Measurements from ENCODE around the gene ASCC2.

DNA sequence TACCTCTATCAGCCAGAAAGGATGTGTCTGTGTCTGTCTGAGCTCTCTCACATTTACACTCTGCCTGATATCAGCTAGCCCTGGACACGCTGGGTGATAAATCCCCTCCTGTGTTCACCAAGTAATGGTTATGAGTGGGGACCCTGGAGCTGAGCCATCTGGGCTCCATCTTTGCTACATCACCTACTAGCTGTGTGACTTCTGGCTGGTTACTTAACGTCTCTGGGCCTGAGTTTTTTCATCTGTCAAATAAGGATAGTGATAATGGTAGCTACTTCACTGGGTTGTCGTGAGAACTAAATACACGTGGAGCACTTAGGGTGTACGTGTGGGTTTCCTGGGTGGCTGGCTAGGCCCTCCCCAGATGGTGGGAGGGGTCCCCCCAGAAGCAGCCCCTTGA lies 48.0 kb downstream of the ASCC2 start:
- TF ChIP-seq SP1 (IDR thresholded peaks at IDR 0.05): no peak
- TF ChIP-seq ZNF384 (IDR thresholded peaks at IDR 0.05): no peak
- no peak for TF ChIP-seq TARDBP (IDR thresholded peaks at IDR 0.05)
- TF ChIP-seq CTBP1 (IDR thresholded peaks at IDR 0.05; ENCODE audit: borderline replicate concordance): no peak
- no peak for TF ChIP-seq LEF1 (IDR thresholded peaks at IDR 0.05; ENCODE audit: borderline replicate concordance)
- no peak for TF ChIP-seq NFRKB (IDR thresholded peaks at IDR 0.05)
- TF ChIP-seq FOXA1 (IDR thresholded peaks at IDR 0.05): no peak
- no peak for TF ChIP-seq HDGF (IDR thresholded peaks at IDR 0.05; ENCODE audit: borderline replicate concordance)

All from HEK293T (cell line).